ENCODE results near the gene ARMH4. TPM values are rescaled to one million over a fixed set of nuclear protein-coding genes. Genes with fewer than 3 reads are reported as not detected.

ARMH4 gene
- polyA plus RNA-seq, 3 donors: 0.07 TPM; not detected in 2

- H3K79me2 ChIP-seq (ENCODE audit: insufficient read depth, low read length): no peaks in the 10 kb centered on the region
- no peaks in the 10 kb centered on the region for H3K4me1 Mint-ChIP-seq
- no peaks in the 10 kb centered on the region for H3K4me1 ChIP-seq (ENCODE audit: control insufficient read depth in 1 of 2, insufficient read depth in 2 of 2, low read length in 2 of 2)
- H2AFZ ChIP-seq (ENCODE audit: insufficient read depth, low read depth, low read length, poor library complexity, severe bottlenecking): no peak overlapping the region
- H3K36me3 Mint-ChIP-seq: no peaks in the 10 kb centered on the region
- H3K9me3 Mint-ChIP-seq: peaks cover 0 to 11% (median 6%) of the 10 kb centered on the region in 7 donors
- no peak overlapping the region for H3K9ac ChIP-seq (ENCODE audit: insufficient read depth, low read length, poor library complexity, severe bottlenecking)
- no peak overlapping the region for H3K4me3 ChIP-seq (replicated peaks in 1 of 3; ENCODE audit: low read depth in 2 of 3, low read length in 3 of 3)
- TF ChIP-seq CTCF (IDR thresholded peaks at IDR 0.05): no peak
- intact Hi-C loops (cut with micrococcal nuclease): no loop called here
- DNase-seq: no peak
- no CpG with 5 or more reads among the region's 1 CpG for whole genome bisulfite sequencing (ENCODE audit: insufficient coverage)
- H3K9me3 ChIP-seq (replicated peaks in 1 of 2; ENCODE audit: control insufficient read depth in 1 of 2, insufficient read depth in 1 of 2, low read length in 2 of 2): peaks cover 0 to 6% of the 10 kb centered on the region in 2 donors
- H3K27ac ChIP-seq (ENCODE audit: low read depth in 1 of 2, low read length in 2 of 2): no peak overlapping the region
- peak overlapping the region in 1 of 7 donors; percentile 38 for H3K27ac Mint-ChIP-seq
- no peaks in the 10 kb centered on the region for H3K27me3 ChIP-seq (ENCODE audit: control insufficient read depth in 2 of 2, insufficient read depth in 2 of 2, low read length in 2 of 2)
- no peaks in the 10 kb centered on the region for H4K20me1 ChIP-seq (ENCODE audit: insufficient read depth, low read length)
- no peak overlapping the region for H3K4me2 ChIP-seq (replicated peaks; ENCODE audit: extremely low read depth, low read length, poor library complexity, severe bottlenecking)
- no peaks in the 10 kb centered on the region for H3K36me3 ChIP-seq (replicated peaks in 1 of 2; ENCODE audit: control insufficient read depth in 1 of 2, insufficient read depth in 2 of 2, low read length in 2 of 2)
- no peak overlapping the region for H3K4me3 Mint-ChIP-seq
- no peaks in the 10 kb centered on the region for H3K27me3 Mint-ChIP-seq (ENCODE audit: low read depth in 3 of 3)
These were observed 20.6 kb downstream of the ARMH4 start for GRCh38 chr14:58131386-58131785.

GRCh38 chr14:58130116-58130782 is 21.8 kb downstream of the ARMH4 start:
- no peak for DNase-seq
- no peaks in the 10 kb centered on the region for H3K79me2 ChIP-seq (ENCODE audit: insufficient read depth, low read length)
- no peak overlapping the region for H3K4me2 ChIP-seq (replicated peaks; ENCODE audit: extremely low read depth, low read length, poor library complexity, severe bottlenecking)
- Mint-ChIP-seq H3K27me3 (ENCODE audit: low read depth in 3 of 3) (no peaks in the 10 kb centered on the region), H3K4me3 (no peak overlapping the region), H3K27ac (no peak overlapping the region), H3K36me3 (no peaks in the 10 kb centered on the region), H3K4me1 (no peaks in the 10 kb centered on the region), H3K9me3 (peaks cover 9 to 21% (median 14%) of the 10 kb centered on the region in 7 donors)
- H3K9me3 ChIP-seq (replicated peaks in 1 of 2; ENCODE audit: control insufficient read depth in 1 of 2, insufficient read depth in 1 of 2, low read length in 2 of 2): peaks cover 9 to 12% of the 10 kb centered on the region in 2 donors
- TF ChIP-seq CTCF (IDR thresholded peaks at IDR 0.05): no peak
- no peaks in the 10 kb centered on the region for H3K27me3 ChIP-seq (ENCODE audit: control insufficient read depth in 2 of 2, insufficient read depth in 2 of 2, low read length in 2 of 2)
- no peaks in the 10 kb centered on the region for H3K36me3 ChIP-seq (replicated peaks in 1 of 2; ENCODE audit: control insufficient read depth in 1 of 2, insufficient read depth in 2 of 2, low read length in 2 of 2)
- no peaks in the 10 kb centered on the region for H3K4me1 ChIP-seq (ENCODE audit: control insufficient read depth in 1 of 2, insufficient read depth in 2 of 2, low read length in 2 of 2)
- no peak overlapping the region for H3K4me3 ChIP-seq (replicated peaks in 1 of 3; ENCODE audit: low read depth in 2 of 3, low read length in 3 of 3)
- H4K20me1 ChIP-seq (ENCODE audit: insufficient read depth, low read length): no peaks in the 10 kb centered on the region
- intact Hi-C loops (cut with micrococcal nuclease): no loop called here
- no peak overlapping the region for H3K9ac ChIP-seq (ENCODE audit: insufficient read depth, low read length, poor library complexity, severe bottlenecking)
- H3K27ac ChIP-seq (ENCODE audit: low read depth in 1 of 2, low read length in 2 of 2): no peak overlapping the region
- no peak overlapping the region for H2AFZ ChIP-seq (ENCODE audit: insufficient read depth, low read depth, low read length, poor library complexity, severe bottlenecking)
- WGBS (ENCODE audit: insufficient coverage): 100% methylated on average over 1 of the region's 4 CpGs

All from CD14-positive monocyte (primary cell).